GM19193 (cell line): ENCODE measurements around the gene CD247.

Source experiments
- POLR2A ChIP-seq: IDR thresholded peaks from 4 replicates; pipeline ENCODE4 v1.6.1; 2011; ENCODE audit not compliant: insufficient read depth, insufficient read length; ENCODE audit errors: extremely low read depth

The CD247 gene

DNA sequence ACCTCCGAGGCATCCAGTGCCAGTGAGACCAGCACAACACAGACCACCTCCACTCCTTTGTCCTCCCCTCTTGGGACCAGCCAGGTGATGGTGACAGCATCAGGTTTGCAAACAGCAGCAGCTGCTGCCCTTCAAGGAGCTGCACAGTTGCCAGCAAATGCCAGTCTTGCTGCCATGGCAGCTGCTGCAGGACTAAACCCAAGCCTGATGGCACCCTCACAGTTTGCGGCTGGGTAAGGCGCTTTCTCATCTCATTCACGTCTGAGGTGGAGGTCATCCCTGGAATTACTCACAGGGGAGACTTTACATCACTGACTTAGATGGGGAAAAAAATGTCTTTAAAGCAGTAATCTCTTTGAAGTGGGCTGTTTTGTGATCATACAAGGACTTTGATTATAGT is 106.3 kb downstream of the CD247 start:
- no peak for TF ChIP-seq POLR2A

DNA sequence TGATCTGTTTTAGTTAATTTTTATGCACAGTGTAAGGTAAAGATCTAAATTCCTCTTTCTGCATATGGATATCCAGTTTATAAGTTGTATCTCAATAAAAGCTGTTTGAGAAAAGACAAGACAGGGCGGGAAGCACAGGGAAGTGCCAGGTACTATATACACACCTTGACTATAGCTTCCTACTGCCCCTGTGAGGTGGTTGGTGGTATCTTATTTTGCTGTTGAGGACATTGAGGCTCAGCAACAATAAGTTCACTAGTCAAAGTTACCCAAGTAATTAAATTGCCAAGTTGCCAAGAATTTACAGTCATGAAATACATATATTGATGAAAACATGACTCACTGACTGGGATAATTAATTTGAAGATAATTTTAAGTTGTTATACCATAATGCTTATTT is 109.1 kb downstream of the CD247 start:
- TF ChIP-seq POLR2A = no peak

DNA sequence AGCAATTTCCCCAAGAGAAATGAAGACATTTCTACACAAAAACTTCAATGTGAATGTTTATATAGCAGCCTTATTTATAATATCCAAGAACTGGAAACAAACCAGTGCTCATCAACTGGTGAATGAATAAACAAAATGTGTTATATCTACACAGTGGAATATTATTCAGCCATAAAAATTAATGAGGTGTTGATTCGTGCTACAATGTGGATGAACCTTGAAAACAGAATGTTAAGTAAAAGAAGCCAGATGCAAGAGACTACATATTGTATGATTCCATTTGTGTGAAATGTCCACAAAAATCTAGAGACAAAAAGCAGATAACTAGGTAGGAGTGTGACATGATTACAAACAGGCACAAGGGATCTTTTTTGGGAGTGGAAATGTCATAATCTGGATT is 110.0 kb downstream of the CD247 start:
- TF ChIP-seq POLR2A = no peak

GRCh38 chr1:167404908-167405307 is 113.4 kb downstream of the CD247 start:
- no peak for TF ChIP-seq POLR2A

DNA sequence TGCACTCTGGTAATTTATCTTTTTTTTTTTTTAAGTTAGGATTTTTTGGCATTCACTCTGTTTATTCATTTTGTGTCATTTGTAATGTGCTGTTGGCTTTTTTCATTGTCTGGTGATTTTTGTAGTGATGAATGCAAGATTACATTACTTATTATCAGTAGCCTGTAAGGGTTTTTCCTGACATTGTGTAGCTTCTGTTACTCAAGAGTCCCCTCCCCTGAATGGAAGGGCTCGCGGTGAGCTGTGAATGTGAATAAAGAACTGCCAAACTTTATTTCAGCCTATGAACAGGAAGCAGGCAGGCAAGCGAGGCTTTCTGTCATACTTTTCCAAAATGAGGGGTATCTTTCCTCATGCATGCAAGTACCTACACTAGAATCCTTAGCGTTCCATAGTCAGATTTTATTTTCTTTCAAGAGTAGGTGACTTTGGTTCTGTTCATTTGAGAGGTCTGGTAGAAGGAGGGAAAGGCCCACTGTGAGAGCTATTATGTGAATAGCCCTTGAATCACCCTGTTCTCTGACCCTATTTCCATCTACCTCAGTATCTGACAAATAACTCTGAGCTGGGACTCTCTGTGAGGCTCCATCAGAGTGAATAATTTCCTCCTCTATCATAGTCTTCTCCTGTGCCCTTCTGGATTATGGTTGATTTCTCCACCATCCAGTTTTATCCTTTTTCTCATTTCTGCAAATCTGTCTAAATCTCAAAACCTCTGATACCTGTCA is 114.0 kb downstream of the CD247 start:
- TF ChIP-seq POLR2A = no peak

GRCh38 chr1:167401260-167401873 is 117.0 kb downstream of the CD247 start:
- TF ChIP-seq POLR2A = no peak

GRCh38 chr1:167400359-167400953 is 117.9 kb downstream of the CD247 start:
- TF ChIP-seq POLR2A = no peak

DNA sequence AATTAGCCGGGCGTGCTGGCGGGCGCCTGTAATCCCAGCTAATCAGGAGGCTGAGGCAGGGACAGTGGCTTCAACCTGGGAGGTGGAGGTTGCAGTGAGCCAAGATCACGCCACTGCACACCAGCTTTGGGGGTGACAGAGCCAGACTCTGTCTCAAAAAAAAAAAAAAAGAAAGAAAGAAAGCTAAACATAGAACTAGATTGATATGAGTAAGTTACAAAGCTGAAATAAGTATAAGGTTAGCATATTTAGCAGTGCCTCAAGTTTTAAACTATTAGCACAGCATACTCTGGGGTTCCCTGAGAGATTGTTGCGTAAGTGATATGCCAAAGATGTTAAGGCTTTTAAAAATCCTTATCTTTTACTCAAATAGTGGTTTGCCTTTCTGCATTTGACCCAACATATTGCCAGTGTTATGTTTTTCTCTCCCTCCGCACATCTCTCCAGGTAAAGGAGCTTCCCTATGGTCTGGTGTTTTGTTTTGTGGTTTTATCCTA is 126.1 kb downstream of the CD247 start:
- TF ChIP-seq POLR2A = no peak

DNA sequence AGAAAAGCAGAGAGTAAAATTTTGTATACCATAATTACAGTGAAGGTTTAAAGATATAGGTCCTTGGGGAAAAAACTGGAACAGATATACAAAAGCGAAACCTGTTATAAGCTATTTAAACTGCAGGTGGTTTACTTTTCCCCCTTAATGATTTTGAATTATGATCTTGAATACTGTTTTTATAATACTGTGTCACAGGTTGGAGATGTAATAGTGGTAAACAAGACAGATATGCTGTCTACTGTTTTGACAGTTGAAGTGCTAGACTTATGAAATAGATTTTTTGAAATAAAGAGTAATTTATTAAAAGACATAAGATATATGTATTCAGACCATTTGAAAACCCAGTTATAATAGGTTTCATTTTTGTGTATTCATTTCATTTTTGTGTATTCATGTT is 129.4 kb downstream of the CD247 start:
- no peak for TF ChIP-seq POLR2A

DNA sequence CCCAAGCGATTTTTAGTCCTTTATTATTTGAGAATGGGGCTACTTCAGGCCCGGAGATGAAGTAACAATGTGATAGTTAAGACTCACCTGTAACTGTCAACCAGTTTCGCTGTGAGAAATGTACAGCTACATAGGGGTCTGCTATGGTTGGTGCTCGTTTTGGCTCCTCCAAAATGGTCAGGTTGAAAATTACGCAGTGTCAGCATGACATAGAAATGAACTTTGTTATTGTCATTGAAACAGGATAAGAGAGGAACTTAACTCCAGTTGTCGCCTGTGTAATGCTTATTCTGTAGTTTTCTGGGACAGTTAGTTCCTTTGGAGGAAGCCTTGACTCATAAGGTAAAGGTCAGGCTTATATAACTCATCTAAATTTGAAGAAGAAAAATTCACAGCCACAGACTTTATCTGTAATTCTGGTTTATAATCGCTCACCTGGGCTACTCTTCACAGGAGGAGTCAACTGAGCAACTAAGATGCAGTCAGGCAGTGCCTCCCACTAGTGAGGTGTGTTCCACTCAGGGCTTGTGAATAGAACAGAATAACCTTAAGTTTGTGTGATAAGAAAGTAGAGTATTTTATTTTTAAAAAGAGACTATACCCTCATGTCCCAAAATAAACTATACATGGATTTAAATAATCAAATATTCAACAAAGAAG is 130.9 kb downstream of the CD247 start:
- no peak for TF ChIP-seq POLR2A
